ENCODE data around the gene NDRG4.
A peak's percentile ranks its signal among the peaks of the same experiment; 100 is the strongest.
"Not testable (repeated sequence)": the region's sequence is repeated elsewhere in the genome, so short reads cannot be mapped to it uniquely, and the experiment has no call there.

Gene NDRG4

GRCh38 chr16:58466396-58466795 is 33.5 kb upstream of the NDRG4 start:
- DNase-seq = no peak

- DNase-seq = no peak
Observed at GRCh38 chr16:58467905-58468304, 32.0 kb upstream of the NDRG4 start.

GRCh38 chr16:58471209-58471975 is 28.6 kb upstream of the NDRG4 start:
- DNase-seq = no peak

GRCh38 chr16:58472266-58472665 is 27.7 kb upstream of the NDRG4 start:
- no peak for DNase-seq

- no peak for DNase-seq
Observed at GRCh38 chr16:58472827-58473226, 27.1 kb upstream of the NDRG4 start.

GRCh38 chr16:58474296-58474695 is 25.6 kb upstream of the NDRG4 start:
- no peak for DNase-seq

- no peak for DNase-seq
Observed at GRCh38 chr16:58475091-58475619, 24.8 kb upstream of the NDRG4 start.

- DNase-seq = no peak
Observed at GRCh38 chr16:58476791-58477190, 23.2 kb upstream of the NDRG4 start.

- no peak for DNase-seq
Observed at GRCh38 chr16:58478427-58478826, 21.5 kb upstream of the NDRG4 start.

GRCh38 chr16:58481226-58481869 is 18.6 kb upstream of the NDRG4 start:
- DNase-seq = no peak

GRCh38 chr16:58481931-58482330 is 18.0 kb upstream of the NDRG4 start:
- DNase-seq = no peak

- no peak for DNase-seq
Observed at GRCh38 chr16:58485184-58485887, 14.6 kb upstream of the NDRG4 start.

GRCh38 chr16:58487566-58488351 is 12.2 kb upstream of the NDRG4 start:
- peak in 1 of 2 experiments; percentile 42 for DNase-seq

GRCh38 chr16:58488531-58488930 is 11.4 kb upstream of the NDRG4 start:
- DNase-seq = no peak

- DNase-seq = no peak
Observed at GRCh38 chr16:58490065-58490464, 9.9 kb upstream of the NDRG4 start.

GRCh38 chr16:58490539-58490938 is 9.4 kb upstream of the NDRG4 start:
- DNase-seq = not testable (repeated sequence)

- DNase-seq = no peak
Observed at GRCh38 chr16:58492066-58492465, 7.9 kb upstream of the NDRG4 start.

- no peak for DNase-seq
Observed at GRCh38 chr16:58492735-58493134, 7.2 kb upstream of the NDRG4 start.

- no peak for DNase-seq
Observed at GRCh38 chr16:58493756-58494431, 6.0 kb upstream of the NDRG4 start.

GRCh38 chr16:58494981-58495520 is 4.9 kb upstream of the NDRG4 start:
- DNase-seq = peak; percentile 63 to 84

- DNase-seq = no peak
Observed at GRCh38 chr16:58495521-58496331, 4.2 kb upstream of the NDRG4 start.

Data from SW 1271 (cell line).